Endothelial cell of umbilical vein (primary cell): ENCODE measurements around the gene NUDT12. TPM values are rescaled to one million over a fixed set of nuclear protein-coding genes. Genes with fewer than 3 reads are reported as not detected.

Experiments used
- BruUV-seq: library from RNA; stranded (reverse); fragments of 400-500 nt; replicated peaks from 2 replicates; lab custom pipeline; 2021; lab: Mats Ljungman, UMichigan
- CTCF ChIA-PET: fragments of 300-600, 350-600 bp; sonication (Branson Sonifier 250); formaldehyde crosslinking; loops from one replicate; lab custom pipeline; 2021; ENCODE audit warnings: antibody characterized with exemption, inconsistent platforms; lab: Charles Lee
- POLR2A ChIA-PET: fragments of 300-600, 350-600 bp; sonication (Branson Sonifier 250); formaldehyde crosslinking; loops from one replicate; lab custom pipeline; 2021; ENCODE audit warnings: antibody characterized with exemption, inconsistent platforms; lab: Charles Lee
- DNase-seq: peaks from one replicate; pipeline ENCODE4 v3.0.0-alpha.2; 2011; ENCODE audit warnings: low read depth, low spot score
- FAIRE-seq: peaks from 2 replicates; lab custom pipeline; 2011; peaks lifted over from hg19 to GRCh38; lab: Jason Lieb, UNC
- H2AFZ ChIP-seq: 2 replicates; pipeline ENCODE4 v1.6.0; 2012; ENCODE audit warnings: low read depth, low read length, control low read depth, inconsistent platforms
- H3K27ac ChIP-seq: 2 replicates; pipeline ENCODE4 v1.5.1; 2011; ENCODE audit warnings: low read depth, mild to moderate bottlenecking, control low read depth, low read length, moderate library complexity; ENCODE audit not compliant: insufficient read depth
- H3K27me3 ChIP-seq, 2 experiments: 2 replicates each; pipeline versions ENCODE4 v1.6.0 to v1.6.1; 2011; ENCODE audit warnings: low read length in 2 of 2, mixed read lengths in 1 of 2; ENCODE audit not compliant: control insufficient read depth in 2 of 2, insufficient read depth in 2 of 2
- H3K36me3 ChIP-seq, 2 experiments: 2 replicates in 1 of 2; 3 replicates in 1 of 2; pipeline ENCODE4 v1.5.1; 2011; ENCODE audit warnings: low read length in 2 of 2, mild to moderate bottlenecking in 1 of 2, moderate library complexity in 1 of 2; ENCODE audit not compliant: control insufficient read depth in 2 of 2, insufficient read depth in 2 of 2; ENCODE audit errors: extremely low read depth in 1 of 2
- H3K4me1 ChIP-seq: 3 replicates; pipeline ENCODE4 v1.5.1; 2011; ENCODE audit warnings: mild to moderate bottlenecking, low read length; ENCODE audit not compliant: control insufficient read depth, insufficient read depth; ENCODE audit errors: extremely low read depth
- H3K4me2 ChIP-seq: 2 replicates; pipeline ENCODE4 v1.6.1; 2011; ENCODE audit warnings: low read length, control low read depth, mixed read lengths; ENCODE audit not compliant: insufficient read depth
- H3K4me3 ChIP-seq, 3 experiments: fragments of 200-600 bp in 1 of 3; sonication (generic), shearing (Covaris generic) in 1 of 3; replicated peaks in 1 of 3; 2 replicates each; pipeline ENCODE4 v1.5.1; 2011 to 2016; ENCODE audit warnings: control low read depth in 3 of 3, low read length in 3 of 3, mild to moderate bottlenecking in 2 of 3, inconsistent platforms in 1 of 3, low read depth in 1 of 3, moderate library complexity in 1 of 3; ENCODE audit not compliant: insufficient read depth in 1 of 3
- H3K79me2 ChIP-seq: 2 replicates; pipeline ENCODE4 v1.6.0; 2012; ENCODE audit warnings: low read length, inconsistent platforms; ENCODE audit not compliant: control insufficient read depth, insufficient read depth
- H3K9ac ChIP-seq: replicated peaks from 2 replicates; pipeline ENCODE3; 2011; ENCODE audit warnings: low read length, control low read depth; ENCODE audit not compliant: insufficient read depth; ENCODE audit errors: extremely low read depth
- H3K9me1 ChIP-seq: replicated peaks from 3 replicates; pipeline ENCODE4 v1.6.0; 2011; ENCODE audit warnings: mild to moderate bottlenecking, low read length; ENCODE audit not compliant: control insufficient read depth, insufficient read depth; ENCODE audit errors: extremely low read depth
- H3K9me3 ChIP-seq: replicated peaks from 2 replicates; pipeline ENCODE4 v1.5.1; 2012; ENCODE audit warnings: low read length, inconsistent platforms; ENCODE audit not compliant: control insufficient read depth, insufficient read depth
- H4K20me1 ChIP-seq: replicated peaks from 2 replicates; pipeline ENCODE3; 2011; ENCODE audit warnings: mild to moderate bottlenecking, low read length; ENCODE audit not compliant: control insufficient read depth, insufficient read depth; ENCODE audit errors: extremely low read depth
- CTCF ChIP-seq, 2 donors: IDR thresholded peaks; 1 replicate in 1 of 2; 2 replicates in 1 of 2; pipeline ENCODE4 v1.5.1; 2011; ENCODE audit warnings: low read length in 2 of 2, mild to moderate bottlenecking in 2 of 2, moderate library complexity in 2 of 2, control low read depth in 1 of 2, inconsistent platforms in 1 of 2, low read depth in 1 of 2; ENCODE audit not compliant: insufficient read depth in 1 of 2; ENCODE audit errors: extremely low read depth in 1 of 2
- EZH2 ChIP-seq: IDR thresholded peaks from 2 replicates; pipeline ENCODE4 v1.6.1; 2012; ENCODE audit warnings: borderline replicate concordance, low read depth, mild to moderate bottlenecking, moderate library complexity, low read length, inconsistent platforms; ENCODE audit not compliant: severe bottlenecking
- FOS ChIP-seq: IDR thresholded peaks from 2 replicates; pipeline ENCODE4 v1.6.1; 2011; ENCODE audit warnings: mild to moderate bottlenecking, low read length, moderate library complexity, borderline replicate concordance; ENCODE audit not compliant: insufficient read depth
- GATA2 ChIP-seq: IDR thresholded peaks from 2 replicates; pipeline ENCODE4 v1.7.0; 2011; ENCODE audit warnings: low read depth, mild to moderate bottlenecking, moderate library complexity, mixed read lengths, low read length; ENCODE audit not compliant: insufficient read length, insufficient read depth
- JUN ChIP-seq: IDR thresholded peaks from 2 replicates; pipeline ENCODE4 v1.6.1; 2011; ENCODE audit warnings: borderline replicate concordance, low read depth; ENCODE audit not compliant: insufficient read length, insufficient read depth
- MYC ChIP-seq: IDR thresholded peaks from one replicate; pipeline ENCODE4 v1.6.1; 2011; ENCODE audit warnings: mild to moderate bottlenecking, low read depth, low read length
- POLR2A ChIP-seq: IDR thresholded peaks from 2 replicates; pipeline ENCODE4 v1.6.1; 2012; ENCODE audit warnings: low read depth, mild to moderate bottlenecking, control low read depth, low read length
- POLR2AphosphoS5 ChIP-seq: IDR thresholded peaks from 2 replicates; pipeline ENCODE4 v1.6.1; 2012; ENCODE audit warnings: low read depth, mild to moderate bottlenecking, control low read depth, low read length, moderate library complexity; ENCODE audit not compliant: insufficient read depth
- dilution Hi-C: fragments of 300-500 bp; cut with MboI; formaldehyde crosslinking; loops from one replicate; pipeline ENCODE4 v1.15.0; 2019; ENCODE audit warnings: low sequenced_read_pairs; ENCODE audit not compliant: extremely low pct_ligation_motif_present
- intact Hi-C: fragments of 100-400 bp; cut with micrococcal nuclease; formaldehyde crosslinking; loops from one replicate; pipeline ENCODE4 v1.10.0; 2022
- polyA plus RNA-seq, 4 experiments: library from polyadenylated mRNA; depleted of rRNA in 3 of 4; stranded (reverse) in 3 of 4; unstranded in 1 of 4; fragments of >200 nt; gene quantifications; 2 replicates each; pipeline versions ENCODE4 v1.2.1 to v1.2.3, GENCODE V29; 2011 to 2012; ENCODE audit warnings: missing spikeins in 1 of 4
- total RNA-seq: library from RNA; stranded (reverse); gene quantifications from 2 replicates; pipeline ENCODE4 v1.2.3, GENCODE V29; 2021
- TF ChIP-seq, protein P1 (sequence below): IDR thresholded peaks from 2 replicates; pipeline ENCODE4 v1.6.1; 2011; ENCODE audit not compliant: insufficient read depth, insufficient read length

NUDT12 gene
- total and polyA plus RNA-seq, 2 donors (not counting 3 experiments of a cell fraction or from before 2014, with no cell fraction given) = 1.3 to 4.9 TPM

GRCh38 chr5:103560826-103561225, 1.8 kb downstream of the NUDT12 start:
- no peaks in the 10 kb centered on the region for H3K36me3 ChIP-seq
- no peak overlapping the region for H3K4me2 ChIP-seq
- peaks cover 8% of the 10 kb centered on the region for H3K4me1 ChIP-seq
- CTCF ChIA-PET = interaction anchor here (1.1 to 2.1 kb wide), 2 partner anchors 21 to 302 kb away, joined by 4 to 8 read pairs; partner anchors contain the start of gene MACIR
- dilution Hi-C loops (no loop called here), intact Hi-C loops (loop anchor here (5.0 kb wide), 1 partner anchor 304 kb away; the partner anchor contains the start of gene MACIR)
- no peaks in the 10 kb centered on the region for H3K9me3 ChIP-seq
- H3K9me1 ChIP-seq = no peaks in the 10 kb centered on the region
- no peak for DNase-seq
- no peak overlapping the region for H3K4me3 ChIP-seq
- H3K9ac ChIP-seq = no peak overlapping the region
- POLR2A ChIA-PET = no interaction called here
- H2AFZ ChIP-seq = no peak overlapping the region
- H4K20me1 ChIP-seq = no peaks in the 10 kb centered on the region
- no TSS peak for BruUV-seq
- H3K27ac ChIP-seq = no peak overlapping the region
- FAIRE-seq = no peak
- H3K27me3 ChIP-seq = no peaks in the 10 kb centered on the region
- H3K79me2 ChIP-seq = no peaks in the 10 kb centered on the region
- TF ChIP-seq EZH2 = no peak

DNA sequence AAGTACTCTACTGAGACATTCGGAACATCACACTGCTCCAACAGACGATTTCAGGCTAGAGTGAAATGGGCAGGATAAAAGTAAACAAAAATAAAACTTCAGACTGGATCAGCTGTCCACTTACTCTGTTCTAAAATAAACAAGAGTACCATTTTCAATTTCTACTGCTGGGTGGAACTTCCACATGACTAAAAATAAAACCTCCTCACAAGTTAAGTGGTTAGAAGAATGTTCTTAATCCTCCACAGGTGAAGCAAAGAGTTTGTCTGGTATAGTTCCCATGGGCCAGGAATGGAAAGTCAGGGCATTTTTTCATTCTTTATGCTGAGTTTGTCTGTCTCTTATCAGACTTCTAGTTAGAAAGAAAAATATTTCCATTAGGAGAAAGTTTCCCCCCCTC, 15.7 kb downstream of the NUDT12 start:
- FAIRE-seq = no peak
- BruUV-seq = no TSS peak
- no peaks in the 10 kb centered on the region for H3K9me1 ChIP-seq
- CTCF ChIA-PET = no interaction called here
- H3K27ac ChIP-seq = no peak overlapping the region
- H3K27me3 ChIP-seq = no peaks in the 10 kb centered on the region
- H3K9me3 ChIP-seq = no peaks in the 10 kb centered on the region
- no peak overlapping the region for H2AFZ ChIP-seq
- H3K9ac ChIP-seq = no peak overlapping the region
- POLR2A ChIA-PET = no interaction called here
- no peaks in the 10 kb centered on the region for H3K36me3 ChIP-seq
- no peak overlapping the region for H3K4me2 ChIP-seq
- TF ChIP-seq EZH2 (no peak), GATA2 (no peak), MYC (no peak), FOS (no peak), CTCF (IDR thresholded peaks at IDR 0.05; ENCODE audit: extremely low read depth in 1 of 2, insufficient read depth in 1 of 2, low read depth in 1 of 2, low read length in 2 of 2) (no peak), POLR2AphosphoS5 (no peak), POLR2A (no peak), JUN (no peak)
- TF ChIP-seq, protein P1, sequence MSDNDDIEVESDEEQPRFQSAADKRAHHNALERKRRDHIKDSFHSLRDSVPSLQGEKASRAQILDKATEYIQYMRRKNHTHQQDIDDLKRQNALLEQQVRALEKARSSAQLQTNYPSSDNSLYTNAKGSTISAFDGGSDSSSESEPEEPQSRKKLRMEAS = no peak
- no peaks in the 10 kb centered on the region for H3K4me1 ChIP-seq
- no peak overlapping the region for H3K4me3 ChIP-seq
- no peak for DNase-seq
- dilution Hi-C loops = no loop called here
- H4K20me1 ChIP-seq = no peaks in the 10 kb centered on the region
- intact Hi-C loops = no loop called here
- H3K79me2 ChIP-seq = no peaks in the 10 kb centered on the region
